OCI-LY3 (cell line): ENCODE results near the gene ELMO2.

Source experiments
- CTCF ChIP-seq: fragments of 200-600, 300-600 bp; sonication (generic); IDR thresholded peaks from 2 replicates; pipeline ENCODE4 v1.5.1; 2014; ENCODE audit warnings: antibody characterized with exemption, low read length, low read depth
- EZH2phosphoT487 ChIP-seq: fragments of 200-600 bp; shearing (Covaris generic); IDR thresholded peaks from 2 replicates; pipeline ENCODE4 v1.6.1; 2018; ENCODE audit warnings: antibody characterized with exemption, mixed run types, low read depth

DNA sequence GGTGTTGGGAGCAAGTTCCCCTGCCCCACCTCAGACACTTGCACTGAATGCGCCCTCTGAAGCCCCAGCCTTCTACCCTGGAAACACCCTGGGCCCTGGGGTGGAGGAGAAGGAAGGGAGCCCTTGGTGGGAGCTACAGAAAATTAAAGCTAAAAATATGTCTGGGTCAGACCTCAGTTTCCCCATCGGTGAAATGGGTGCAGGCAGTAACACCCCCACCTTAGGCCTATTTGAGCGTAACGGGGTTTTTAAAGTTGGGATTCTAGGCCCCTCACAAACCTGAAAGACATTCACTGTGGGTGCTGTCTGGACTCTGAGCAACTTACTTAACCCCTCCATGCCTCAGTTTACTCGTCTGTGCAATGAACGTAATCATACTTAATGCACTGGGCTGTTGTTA lies 78.9 kb downstream of the ELMO2 start:
- TF ChIP-seq CTCF (no peak), EZH2phosphoT487 (no peak)
